Epithelial cell of esophagus (primary cell): ENCODE measurements around the gene PUM1.
"Not testable (repeated sequence)": the region's sequence is repeated elsewhere in the genome, so short reads cannot be mapped to it uniquely, and the experiment has no call there.

ENCODE experiments used
- DNase-seq: peaks from one replicate; pipeline ENCODE4 v3.0.0; 2010; ENCODE audit warnings: low read depth
- H3K4me3 ChIP-seq: 2 replicates; pipeline ENCODE4 v1.5.1; 2011; ENCODE audit warnings: mild to moderate bottlenecking, low read length, control low read depth
- TF ChIP-seq, protein P1 (sequence below): IDR thresholded peaks from 2 replicates; pipeline ENCODE4 v1.5.1; 2011; ENCODE audit warnings: low read depth, mild to moderate bottlenecking, low read length, control low read depth, inconsistent platforms; ENCODE audit not compliant: insufficient read depth; ENCODE audit errors: missing control alignments

PUM1 gene

DNA sequence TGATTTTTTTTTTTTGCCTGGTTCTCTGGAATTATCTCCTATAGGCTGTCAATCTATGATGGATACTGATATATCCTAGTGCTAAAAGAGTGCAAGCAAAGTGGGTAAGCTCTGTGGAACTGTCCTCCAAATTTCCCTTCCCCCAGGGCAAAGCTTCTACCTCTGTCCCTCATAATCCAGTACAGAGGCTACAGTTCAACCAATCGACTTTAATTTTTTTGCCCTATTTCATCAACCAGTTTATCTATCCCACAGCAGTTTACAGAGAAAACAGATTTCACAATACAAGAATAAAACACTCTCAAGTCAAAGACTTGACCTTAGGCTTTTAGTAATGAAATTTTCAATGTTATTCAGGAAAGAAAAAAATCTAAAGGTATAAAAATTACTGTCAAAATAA, 13.9 kb downstream of the PUM1 start:
- H3K4me3 ChIP-seq, result no peak overlapping the region
- DNase-seq, result no peak
- TF ChIP-seq, protein P1, sequence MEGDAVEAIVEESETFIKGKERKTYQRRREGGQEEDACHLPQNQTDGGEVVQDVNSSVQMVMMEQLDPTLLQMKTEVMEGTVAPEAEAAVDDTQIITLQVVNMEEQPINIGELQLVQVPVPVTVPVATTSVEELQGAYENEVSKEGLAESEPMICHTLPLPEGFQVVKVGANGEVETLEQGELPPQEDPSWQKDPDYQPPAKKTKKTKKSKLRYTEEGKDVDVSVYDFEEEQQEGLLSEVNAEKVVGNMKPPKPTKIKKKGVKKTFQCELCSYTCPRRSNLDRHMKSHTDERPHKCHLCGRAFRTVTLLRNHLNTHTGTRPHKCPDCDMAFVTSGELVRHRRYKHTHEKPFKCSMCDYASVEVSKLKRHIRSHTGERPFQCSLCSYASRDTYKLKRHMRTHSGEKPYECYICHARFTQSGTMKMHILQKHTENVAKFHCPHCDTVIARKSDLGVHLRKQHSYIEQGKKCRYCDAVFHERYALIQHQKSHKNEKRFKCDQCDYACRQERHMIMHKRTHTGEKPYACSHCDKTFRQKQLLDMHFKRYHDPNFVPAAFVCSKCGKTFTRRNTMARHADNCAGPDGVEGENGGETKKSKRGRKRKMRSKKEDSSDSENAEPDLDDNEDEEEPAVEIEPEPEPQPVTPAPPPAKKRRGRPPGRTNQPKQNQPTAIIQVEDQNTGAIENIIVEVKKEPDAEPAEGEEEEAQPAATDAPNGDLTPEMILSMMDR, result no peak

DNA sequence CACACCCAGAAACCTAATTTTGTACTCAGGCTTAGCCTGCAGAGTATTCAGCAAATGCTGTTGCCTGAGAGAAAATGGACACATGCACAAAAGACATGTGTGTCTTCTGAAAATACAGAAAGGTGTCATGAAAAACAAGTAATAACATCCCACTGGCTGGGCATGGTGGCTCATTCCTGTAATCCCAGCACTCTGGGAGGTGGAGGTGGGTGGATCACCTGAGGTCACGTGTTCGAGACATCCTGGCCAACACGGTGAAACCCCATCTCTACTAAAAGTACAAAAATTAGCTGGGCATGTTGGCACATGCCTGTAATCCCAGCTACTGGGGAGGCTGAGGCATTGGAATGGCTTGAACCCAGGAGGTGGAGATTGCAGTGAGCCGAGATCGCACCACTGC, 18.0 kb downstream of the PUM1 start:
- H3K4me3 ChIP-seq, result not testable (repeated sequence)
- DNase-seq, result peak; percentile 78

DNA sequence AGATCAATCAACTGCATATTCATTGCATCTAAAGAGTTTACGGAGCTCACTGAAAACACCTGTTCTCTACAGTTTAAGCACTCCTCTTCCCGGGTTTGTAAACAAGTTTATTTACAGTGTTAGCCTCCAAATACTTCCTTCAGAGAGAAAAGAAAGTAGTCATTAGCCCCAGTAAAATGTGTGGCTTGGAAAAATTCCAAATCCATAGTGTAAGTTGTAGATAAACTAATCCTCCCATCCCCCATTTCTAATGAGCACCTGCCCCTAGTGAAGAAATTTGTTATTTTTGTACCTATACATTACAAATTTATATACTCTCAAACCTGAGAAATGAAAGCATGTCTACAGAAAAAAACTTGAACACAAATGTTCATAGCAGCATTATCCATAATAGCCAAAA, 21.9 kb downstream of the PUM1 start:
- TF ChIP-seq, protein P1, result no peak
- no peak for DNase-seq
- no peak overlapping the region for H3K4me3 ChIP-seq

DNA sequence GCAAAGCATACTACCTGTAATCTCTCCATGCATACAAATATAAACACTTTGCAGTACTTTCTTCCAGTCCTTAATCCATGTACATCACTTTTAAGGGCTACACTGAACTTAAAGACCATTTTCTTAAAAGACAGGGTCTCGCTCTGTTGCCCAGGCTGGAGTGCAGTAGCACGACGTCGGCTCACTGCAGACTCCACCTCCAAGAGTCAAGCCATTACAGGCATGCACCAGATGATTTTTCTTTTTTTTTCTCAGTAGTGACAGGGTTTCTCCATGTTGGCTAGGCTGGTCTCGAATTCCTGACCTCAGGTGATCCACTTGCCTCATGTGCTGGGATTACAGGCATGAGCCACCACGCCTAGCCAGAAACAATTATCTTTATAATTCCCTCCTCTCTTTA, 22.9 kb downstream of the PUM1 start:
- TF ChIP-seq, protein P1, result no peak
- DNase-seq, result no peak
- H3K4me3 ChIP-seq, result no peak overlapping the region

DNA sequence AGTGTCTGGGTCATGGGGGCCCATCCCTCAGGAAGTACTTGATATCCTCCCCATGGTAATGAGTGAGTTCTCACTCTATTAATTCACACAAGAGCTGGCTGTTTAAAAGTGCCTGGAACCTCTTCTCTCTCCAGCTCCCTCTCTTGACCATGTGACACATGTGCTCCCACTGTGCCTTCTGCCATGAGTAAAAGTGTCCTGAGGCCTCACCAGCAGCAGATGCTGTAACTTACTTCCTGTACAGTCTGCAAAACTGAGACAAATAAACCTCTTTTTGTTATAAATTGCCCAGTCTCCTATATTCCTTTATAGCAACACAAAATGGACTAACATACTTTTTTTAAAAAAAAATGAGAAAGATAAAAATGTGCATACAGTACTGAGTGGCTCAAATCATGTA, 24.0 kb downstream of the PUM1 start:
- no peak for DNase-seq
- TF ChIP-seq, protein P1, result no peak
- H3K4me3 ChIP-seq, result no peak overlapping the region

DNA sequence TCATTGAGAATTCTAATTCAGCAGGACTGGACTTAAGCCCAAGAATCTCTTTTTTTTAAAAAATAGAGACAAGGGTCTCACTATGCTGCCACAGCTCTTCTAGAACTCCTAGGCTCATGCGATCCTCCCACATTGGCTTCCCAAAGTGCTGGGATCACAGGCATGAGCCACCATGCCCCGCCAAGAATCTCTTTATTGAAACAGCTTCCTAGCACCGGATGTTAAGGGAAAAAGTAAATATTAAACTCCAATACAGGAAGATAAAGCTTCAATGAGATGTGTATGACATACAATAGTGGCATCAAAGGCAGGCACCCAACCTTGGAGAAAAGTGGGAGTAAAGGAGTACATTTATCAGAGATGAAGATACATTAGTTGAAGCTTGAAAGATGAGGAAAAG, 25.5 kb downstream of the PUM1 start:
- no peak for DNase-seq
- no peak overlapping the region for H3K4me3 ChIP-seq
- TF ChIP-seq, protein P1, result no peak

DNA sequence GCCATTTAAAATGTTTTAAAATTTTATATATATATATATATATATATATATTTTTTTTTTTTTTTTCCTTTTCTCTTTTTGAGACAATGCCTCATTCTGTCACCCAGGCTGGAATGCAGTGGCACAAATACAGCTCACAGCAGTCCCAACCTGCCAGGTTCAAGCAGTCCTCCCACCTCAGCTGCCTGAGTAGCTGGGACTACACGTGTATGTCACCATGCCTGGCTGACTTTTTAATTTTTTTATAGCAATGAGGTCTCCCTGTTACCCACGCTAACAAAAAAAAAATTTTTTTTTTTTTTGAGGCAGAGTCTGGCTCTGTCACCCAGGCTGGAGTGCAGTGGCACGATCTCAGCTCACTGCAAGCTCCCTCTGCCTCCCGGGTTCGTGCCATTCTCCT, 26.6 kb downstream of the PUM1 start:
- not testable (repeated sequence) for DNase-seq, H3K4me3 ChIP-seq

DNA sequence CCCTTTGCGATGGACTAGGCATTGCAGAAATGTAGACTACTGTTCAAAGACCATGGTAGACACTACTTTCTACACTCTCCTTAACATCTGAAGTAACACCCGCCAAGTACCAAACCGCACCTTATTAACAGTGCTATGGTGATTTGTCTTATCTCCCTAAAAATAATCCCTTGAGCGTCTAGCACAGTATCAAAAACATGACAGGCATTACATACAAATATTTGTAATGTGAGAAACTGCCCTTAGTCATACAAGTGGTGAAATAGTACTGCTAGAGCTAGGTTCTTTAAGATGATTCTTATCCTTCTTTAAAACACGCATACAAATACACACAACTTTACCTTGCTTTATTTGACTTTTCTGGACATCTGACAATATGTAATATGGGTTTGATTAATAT, 27.2 kb downstream of the PUM1 start:
- TF ChIP-seq, protein P1, result no peak
- peak; percentile 70 for DNase-seq

More for the DNA sequence above, 27.2 kb downstream of the PUM1 start:
- H3K4me3 ChIP-seq, result no peak overlapping the region
